ENCODE results near the gene DPPA5.
"Not testable (repeated sequence)": the region's sequence is repeated elsewhere in the genome, so short reads cannot be mapped to it uniquely, and the experiment has no call there.

DPPA5 gene

GRCh38 chr6:73353636-73354593 lies at the start of gene DPPA5:
DPPA5 (minus strand) TSS chr6:73354276; CDS start chr6:73354225, 51 bp downstream.
- DNase-seq = no peak

DNA sequence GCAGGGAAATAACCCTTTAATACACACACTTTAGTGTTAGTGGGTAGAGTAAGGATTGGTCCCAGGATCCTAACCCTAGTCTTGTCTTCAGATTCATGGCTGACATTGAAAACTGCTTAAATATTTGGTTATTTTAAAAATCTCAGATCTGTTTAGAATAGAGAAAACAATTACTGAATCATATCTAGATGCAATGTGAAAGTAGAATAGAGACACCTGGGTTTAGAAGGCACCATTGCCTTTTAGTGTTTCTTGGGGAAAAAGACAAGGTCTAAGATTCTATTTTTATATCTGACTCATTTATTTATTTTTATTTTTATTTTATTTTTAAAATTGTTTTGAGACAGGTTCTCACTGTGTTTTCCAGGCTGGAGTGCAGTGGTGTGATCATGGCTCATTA lies 46.6 kb upstream of the DPPA5 start:
- no peak for DNase-seq

GRCh38 chr6:73395875-73396274 lies 41.8 kb upstream of the DPPA5 start:
- no peak for DNase-seq

- peak; percentile 41 for DNase-seq
Measured at GRCh38 chr6:73394577-73395354, 40.7 kb upstream of the DPPA5 start, which contains the start of gene DDX43. DDX43 (plus strand) TSS chr6:73394828; CDS start chr6:73394906, 78 bp downstream.

GRCh38 chr6:73393278-73393677 lies 39.2 kb upstream of the DPPA5 start:
- DNase-seq = no peak

DNA sequence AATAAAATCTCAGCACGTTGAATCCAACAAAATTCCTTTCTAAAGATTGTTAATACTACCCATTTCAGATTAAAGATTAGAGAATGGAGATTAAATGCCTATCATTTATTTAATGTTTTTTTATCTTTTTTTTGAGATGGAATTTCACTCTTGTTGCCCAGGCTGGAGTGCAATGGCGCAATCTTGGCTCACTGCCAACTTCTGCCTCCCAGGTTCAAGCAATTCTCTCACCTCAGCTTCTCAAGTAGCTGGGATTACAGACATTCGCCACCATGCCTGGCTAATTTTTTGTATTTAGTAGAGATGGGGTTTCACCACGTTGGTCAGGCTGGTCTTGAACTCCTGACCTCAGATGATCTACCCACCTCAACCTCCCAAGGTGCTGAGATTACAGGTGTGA lies 38.1 kb upstream of the DPPA5 start:
- not testable (repeated sequence) for DNase-seq

DNA sequence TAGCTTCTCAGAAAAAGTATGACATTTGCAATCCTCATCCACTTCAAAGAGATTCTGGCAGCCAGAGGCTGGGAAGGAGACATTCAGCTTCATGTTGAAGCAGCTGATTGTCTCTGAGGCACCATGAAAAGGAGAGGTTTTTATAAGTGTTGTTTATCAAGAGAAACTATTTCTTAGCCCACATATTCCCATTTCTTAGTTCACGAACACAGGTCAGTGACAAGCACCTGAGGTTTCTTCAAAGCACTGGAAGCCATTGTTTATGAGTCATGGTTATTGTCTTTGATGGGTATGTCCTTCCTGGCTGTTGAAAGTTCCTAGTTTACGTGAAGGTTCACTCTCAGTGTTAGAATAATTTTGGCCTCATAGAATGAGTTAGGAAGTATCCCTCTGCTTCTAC lies 37.6 kb upstream of the DPPA5 start:
- DNase-seq = no peak

GRCh38 chr6:73389854-73390253 lies 35.8 kb upstream of the DPPA5 start:
- DNase-seq = no peak

- DNase-seq = peak; percentile 80
Measured at GRCh38 chr6:73388800-73389512, 34.9 kb upstream of the DPPA5 start.

GRCh38 chr6:73388433-73388799 lies 34.3 kb upstream of the DPPA5 start:
- DNase-seq = no peak

DNA sequence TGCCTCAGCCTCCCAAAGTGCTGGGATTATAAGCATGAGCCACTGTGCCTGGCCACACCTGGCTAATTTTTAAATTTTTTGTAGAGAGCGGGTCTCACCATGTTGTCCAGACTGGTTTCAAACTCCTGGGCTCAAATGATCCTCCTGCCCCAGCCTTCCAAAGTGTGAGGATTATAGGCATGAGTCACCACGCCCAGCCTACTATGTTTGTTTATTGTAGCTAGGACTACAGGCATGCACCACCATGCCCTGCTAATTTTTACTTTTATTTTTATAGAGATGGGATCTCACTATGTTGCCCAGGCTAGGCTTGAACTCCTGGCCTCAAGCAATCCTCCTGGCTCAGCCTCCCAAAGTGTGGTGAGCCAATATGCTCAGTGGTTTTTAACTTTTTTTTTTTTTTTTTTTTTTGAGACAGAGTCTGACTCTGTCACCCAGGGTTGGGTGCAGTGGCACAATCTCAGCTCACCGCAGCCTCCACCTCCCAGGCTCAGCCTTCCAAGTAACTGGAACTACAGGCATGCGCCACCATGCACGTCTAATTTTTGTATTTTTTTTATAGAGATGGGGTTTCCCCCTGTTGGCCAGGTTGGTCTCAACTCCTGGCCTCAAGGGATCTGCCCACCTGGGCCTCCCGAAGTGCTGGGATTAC lies 28.5 kb upstream of the DPPA5 start:
- DNase-seq = no peak

- not testable (repeated sequence) for DNase-seq
Measured at GRCh38 chr6:73381531-73381930, 27.5 kb upstream of the DPPA5 start.

GRCh38 chr6:73377225-73377624 lies 23.1 kb upstream of the DPPA5 start:
- DNase-seq = no peak

DNA sequence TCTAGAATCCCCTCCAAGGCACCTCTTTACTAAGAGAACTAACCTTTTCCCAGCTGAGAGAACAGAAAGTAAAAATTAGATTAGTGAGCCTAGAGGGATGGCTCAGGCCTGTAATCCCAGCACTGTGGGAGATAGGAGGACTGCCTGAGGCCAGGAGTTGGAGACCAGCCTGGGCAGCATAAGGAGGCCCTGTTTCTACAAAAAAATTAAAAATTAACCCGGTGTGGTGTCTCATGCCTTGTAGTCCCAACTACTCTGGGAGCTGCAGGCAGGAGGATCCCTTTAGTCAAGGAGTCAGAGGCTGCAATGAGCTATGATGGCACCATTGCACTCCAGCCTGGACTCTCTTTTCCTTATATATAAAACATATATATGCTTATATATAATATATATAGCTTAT lies 21.1 kb upstream of the DPPA5 start:
- no peak for DNase-seq

DNA sequence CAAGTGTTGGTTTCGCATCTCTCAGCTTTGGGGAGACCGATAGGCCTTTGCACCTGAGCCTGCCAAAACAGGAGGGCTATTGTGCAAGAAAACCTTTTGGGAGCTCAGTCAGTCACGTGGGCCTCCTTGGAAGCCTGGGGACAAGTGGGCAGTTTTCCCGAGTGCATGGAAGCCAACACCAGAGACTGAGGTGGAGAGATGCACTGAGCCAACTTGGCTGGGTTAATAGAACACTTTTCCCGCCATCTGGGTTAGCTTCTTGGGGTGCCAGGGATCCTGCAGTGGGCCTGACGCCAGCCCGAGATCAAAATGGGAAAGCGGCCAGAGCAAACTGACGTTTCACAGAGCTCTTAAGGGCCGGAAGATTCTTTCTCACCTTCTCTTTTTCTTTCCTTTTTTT lies 18.4 kb upstream of the DPPA5 start:
- no peak for DNase-seq

DNA sequence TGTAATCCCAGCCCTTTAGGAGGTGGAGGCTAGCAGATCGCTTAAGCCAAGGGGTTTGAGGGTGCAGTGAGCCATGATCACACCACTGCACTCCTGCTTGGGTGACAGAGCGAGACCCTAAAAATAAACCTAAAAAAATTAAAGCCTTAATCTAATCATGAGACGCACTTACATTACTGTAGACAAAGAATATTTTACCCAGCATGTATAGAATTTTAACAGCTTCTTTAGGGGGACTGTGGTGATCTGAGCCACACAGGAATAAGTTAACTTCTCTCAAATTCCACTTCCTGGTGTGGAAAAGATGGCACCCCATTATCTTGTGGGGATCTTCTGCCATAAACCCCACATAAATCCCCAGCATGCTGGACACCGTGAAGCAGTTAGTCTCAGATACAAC lies 17.9 kb upstream of the DPPA5 start:
- DNase-seq = no peak

- no peak for DNase-seq
Measured at GRCh38 chr6:73369563-73369962, 15.5 kb upstream of the DPPA5 start, which contains the start of gene OOEP. OOEP (minus strand) TSS chr6:73369897; CDS start chr6:73369792, 105 bp downstream.

DNA sequence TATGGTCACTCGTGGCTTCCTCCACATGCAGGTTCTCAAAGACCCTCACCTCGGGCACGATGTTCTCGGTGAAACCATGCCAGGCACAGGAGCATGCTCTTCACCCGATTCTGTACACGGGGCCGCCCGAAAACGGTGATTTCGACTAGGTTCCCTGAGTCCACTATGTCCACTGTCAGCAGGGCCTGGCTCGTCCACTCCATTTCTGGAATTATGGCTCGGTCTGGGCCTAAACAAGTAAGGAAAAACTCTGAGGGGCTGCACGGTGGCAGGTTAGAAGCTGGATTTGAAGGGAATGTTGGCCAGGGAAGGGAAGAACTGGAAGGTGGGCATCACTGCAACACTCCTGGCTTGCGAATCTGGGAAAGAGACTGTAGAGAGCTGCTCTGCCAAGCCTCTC lies 15.1 kb upstream of the DPPA5 start:
- no peak for DNase-seq

- no peak for DNase-seq
Measured at GRCh38 chr6:73368675-73369074, 14.6 kb upstream of the DPPA5 start.

DNA sequence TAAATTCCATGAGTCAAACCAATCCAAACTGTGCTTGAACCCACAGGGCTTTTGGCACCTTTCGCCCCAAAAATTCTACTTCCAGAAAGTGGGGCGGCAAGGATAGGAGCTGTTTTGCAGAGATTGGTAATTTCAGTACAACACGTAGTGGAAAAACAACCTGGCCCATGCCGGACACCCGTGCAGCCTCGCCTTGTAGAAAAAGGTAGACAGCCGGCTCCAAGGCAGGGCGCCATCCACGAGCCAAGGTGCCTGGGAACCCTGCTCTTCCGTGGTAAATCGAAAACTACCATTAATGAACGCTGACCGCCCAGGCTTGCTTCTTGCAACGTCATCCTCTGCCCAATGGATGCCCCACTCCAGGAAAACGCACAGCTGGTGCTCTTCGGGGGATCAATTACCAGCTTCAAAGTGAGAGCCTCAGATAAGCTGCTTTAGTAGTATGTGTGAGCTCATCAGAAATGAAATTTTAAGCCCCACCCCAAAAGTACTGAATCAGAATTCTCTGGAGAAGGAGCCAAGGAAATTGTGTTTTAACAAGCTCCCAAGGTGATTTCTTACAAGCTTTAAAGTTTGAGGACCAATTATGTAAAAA lies 13.8 kb upstream of the DPPA5 start:
- no peak for DNase-seq

- no peak for DNase-seq
Measured at GRCh38 chr6:73364549-73364948, 10.5 kb upstream of the DPPA5 start.

GRCh38 chr6:73364121-73364520 lies 10.0 kb upstream of the DPPA5 start:
- DNase-seq = no peak

Data from activated CD4-positive, alpha-beta T cell treated with anti-CD3 and anti-CD28 coated beads, Interleukin-10, Interleukin-2, amounts not matched to agents 100 ng/mL and 50 ng/mL, durations not matched to agents 16 hours and 8 hours (primary cell).